ENCODE results near the gene SRA1. TPM values are rescaled to one million over a fixed set of nuclear protein-coding genes. Genes with fewer than 3 reads are reported as not detected.

The SRA1 gene
- total and polyA plus RNA-seq, 2 experiments from 2014 or later = 26.5 to 66.4 TPM

DNA sequence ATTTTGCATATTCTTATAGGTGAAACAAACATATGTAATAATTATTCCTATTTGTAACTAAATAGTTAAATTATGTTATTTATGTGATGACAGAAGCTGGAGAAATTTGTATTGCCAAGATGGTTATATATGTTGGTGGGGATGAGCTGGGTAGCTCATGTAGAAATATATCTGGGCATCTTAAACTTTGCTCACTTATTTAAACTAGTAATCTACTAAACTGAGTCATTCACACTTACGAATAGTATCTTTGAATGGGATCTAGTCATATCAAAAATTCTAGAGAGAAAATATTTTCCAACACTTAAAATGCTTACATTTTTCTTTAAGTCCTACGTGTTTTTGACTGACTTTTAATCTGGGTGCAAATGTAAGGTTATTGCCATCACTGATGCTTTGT, 54.4 kb downstream of the SRA1 start:
- 95% methylated on average over 2 of the region's 2 CpGs for WGBS (ENCODE audit: low lambda C conversion rate, missing lambda C conversion rate)
- no peak for DNase-seq (ENCODE audit: low spot score)

More for the DNA sequence above, 54.4 kb downstream of the SRA1 start:
- Histone ChIP-seq H3K9me3 (ENCODE audit: low read depth) (no peaks in the 10 kb centered on the region), H3K79me2 (no peaks in the 10 kb centered on the region), H3K9me2 (replicated peaks; ENCODE audit: insufficient read depth) (no peaks in the 10 kb centered on the region), H3K36me3 (replicated peaks; ENCODE audit: insufficient read depth, low read depth) (no peaks in the 10 kb centered on the region), H3K27ac (no peak overlapping the region), H3K4me1 (ENCODE audit: insufficient read depth) (no peaks in the 10 kb centered on the region), H2AFZ (no peak overlapping the region), H3K27me3 (no peaks in the 10 kb centered on the region), H4K20me1 (ENCODE audit: insufficient read depth, poor library complexity, severe bottlenecking) (no peaks in the 10 kb centered on the region), H3K4me2 (no peak overlapping the region), H3K4me3 (no peak overlapping the region)
- TF ChIP-seq EZH2phosphoT487 (IDR thresholded peaks at IDR 0.05; ENCODE audit: low read depth, severe bottlenecking, unreplicated experiment) (no peak), EZH2 (IDR thresholded peaks at IDR 0.05; ENCODE audit: borderline replicate concordance) (no peak)
- TF ChIP-seq, protein P1, sequence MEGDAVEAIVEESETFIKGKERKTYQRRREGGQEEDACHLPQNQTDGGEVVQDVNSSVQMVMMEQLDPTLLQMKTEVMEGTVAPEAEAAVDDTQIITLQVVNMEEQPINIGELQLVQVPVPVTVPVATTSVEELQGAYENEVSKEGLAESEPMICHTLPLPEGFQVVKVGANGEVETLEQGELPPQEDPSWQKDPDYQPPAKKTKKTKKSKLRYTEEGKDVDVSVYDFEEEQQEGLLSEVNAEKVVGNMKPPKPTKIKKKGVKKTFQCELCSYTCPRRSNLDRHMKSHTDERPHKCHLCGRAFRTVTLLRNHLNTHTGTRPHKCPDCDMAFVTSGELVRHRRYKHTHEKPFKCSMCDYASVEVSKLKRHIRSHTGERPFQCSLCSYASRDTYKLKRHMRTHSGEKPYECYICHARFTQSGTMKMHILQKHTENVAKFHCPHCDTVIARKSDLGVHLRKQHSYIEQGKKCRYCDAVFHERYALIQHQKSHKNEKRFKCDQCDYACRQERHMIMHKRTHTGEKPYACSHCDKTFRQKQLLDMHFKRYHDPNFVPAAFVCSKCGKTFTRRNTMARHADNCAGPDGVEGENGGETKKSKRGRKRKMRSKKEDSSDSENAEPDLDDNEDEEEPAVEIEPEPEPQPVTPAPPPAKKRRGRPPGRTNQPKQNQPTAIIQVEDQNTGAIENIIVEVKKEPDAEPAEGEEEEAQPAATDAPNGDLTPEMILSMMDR (IDR thresholded peaks at IDR 0.05; ENCODE audit: poor library complexity) = no peak

Small RNA genes within 50 kb of the gene (microRNA-seq; reads per million reads assigned to microRNA genes)
- not detected for gene MIR6831

Small RNA genes within 50 kb of the gene (small RNA-seq; reads per million reads assigned to genes)
- gene RF00279 (0.19 reads per million), gene RF00443 (not detected)

Other genes with a start within 250 kb of the SRA1 start
- gene HBEGF, start 210.9 kb downstream of the SRA1 start, total RNA-seq = 7.2 and 8.3 TPM in 2 replicates
- 6.7 and 7.9 TPM in 2 replicates for gene HBEGF, start 210.9 kb downstream of the SRA1 start, polyA plus RNA-seq
- gene SLC4A9, start 197.3 kb downstream of the SRA1 start, total RNA-seq = 0.07 TPM in 1 of 2 replicates, not detected in the other
- gene SLC4A9, start 197.3 kb downstream of the SRA1 start, polyA plus RNA-seq = 0.53 and 1.1 TPM in 2 replicates
- 70.7 and 78.9 TPM in 2 replicates for gene ANKHD1, start 155.6 kb downstream of the SRA1 start, total RNA-seq
- 53.6 and 84.4 TPM in 2 replicates for gene ANKHD1, start 155.6 kb downstream of the SRA1 start, polyA plus RNA-seq
- 2.7 and 3.5 TPM in 2 replicates for gene EIF4EBP3, start 9.8 kb downstream of the SRA1 start, total RNA-seq
- gene EIF4EBP3, start 9.8 kb downstream of the SRA1 start, polyA plus RNA-seq = 6.6 and 6.9 TPM in 2 replicates
- gene APBB3, start 7.1 kb upstream of the SRA1 start, total RNA-seq = 19.5 and 21.0 TPM in 2 replicates
- 41.5 and 51.5 TPM in 2 replicates for gene APBB3, start 7.1 kb upstream of the SRA1 start, polyA plus RNA-seq
- 29.2 and 34.1 TPM in 2 replicates for gene SLC35A4, start 7.4 kb upstream of the SRA1 start, total RNA-seq
- 70.4 and 81.0 TPM in 2 replicates for gene SLC35A4, start 7.4 kb upstream of the SRA1 start, polyA plus RNA-seq
- 0.84 and 2.3 TPM in 2 replicates for gene CD14, start 75.7 kb upstream of the SRA1 start, total RNA-seq
- gene CD14, start 75.7 kb upstream of the SRA1 start, polyA plus RNA-seq = 0.45 and 1.9 TPM in 2 replicates
- 10.0 and 25.8 TPM in 2 replicates for gene TMCO6, start 82.0 kb upstream of the SRA1 start, total RNA-seq
- gene TMCO6, start 82.0 kb upstream of the SRA1 start, polyA plus RNA-seq = 9.3 and 13.1 TPM in 2 replicates
- 82.7 and 82.9 TPM in 2 replicates for gene NDUFA2, start 90.2 kb upstream of the SRA1 start, total RNA-seq
- 161 and 182 TPM in 2 replicates for gene NDUFA2, start 90.2 kb upstream of the SRA1 start, polyA plus RNA-seq
- 68.7 and 72.2 TPM in 2 replicates for gene IK, start 90.4 kb upstream of the SRA1 start, total RNA-seq
- 75.0 and 83.2 TPM in 2 replicates for gene IK, start 90.4 kb upstream of the SRA1 start, polyA plus RNA-seq
- 21.2 and 21.4 TPM in 2 replicates for gene WDR55, start 107.4 kb upstream of the SRA1 start, total RNA-seq
- gene WDR55, start 107.4 kb upstream of the SRA1 start, polyA plus RNA-seq = 23.0 and 25.6 TPM in 2 replicates
- 0.36 and 1.3 TPM in 2 replicates for gene DND1, start 116.1 kb upstream of the SRA1 start, total RNA-seq
- 0.52 and 0.85 TPM in 2 replicates for gene DND1, start 116.1 kb upstream of the SRA1 start, polyA plus RNA-seq
- 40.0 and 41.1 TPM in 2 replicates for gene HARS1, start 133.9 kb upstream of the SRA1 start, total RNA-seq
- gene HARS1, start 133.9 kb upstream of the SRA1 start, polyA plus RNA-seq = 56.6 and 58.8 TPM in 2 replicates
- gene HARS2, start 134.0 kb upstream of the SRA1 start, total RNA-seq = 22.8 and 26.9 TPM in 2 replicates
- 28.6 and 32.3 TPM in 2 replicates for gene HARS2, start 134.0 kb upstream of the SRA1 start, polyA plus RNA-seq
- gene ZMAT2, start 143.0 kb upstream of the SRA1 start, total RNA-seq = 37.7 and 40.9 TPM in 2 replicates
- gene ZMAT2, start 143.0 kb upstream of the SRA1 start, polyA plus RNA-seq = 29.5 and 47.6 TPM in 2 replicates
- 0.04 TPM in 1 of 2 replicates, not detected in the other for gene PCDHA1, start 228.7 kb upstream of the SRA1 start, total RNA-seq
- not detected in 2 replicates for gene PCDHA1, start 228.7 kb upstream of the SRA1 start, polyA plus RNA-seq
- gene PCDHA2, start 237.4 kb upstream of the SRA1 start, total RNA-seq = 2.3 and 3.9 TPM in 2 replicates
- gene PCDHA2, start 237.4 kb upstream of the SRA1 start, polyA plus RNA-seq = 2.0 and 2.6 TPM in 2 replicates
- 0.84 and 1.1 TPM in 2 replicates for gene PCDHA3, start 243.6 kb upstream of the SRA1 start, total RNA-seq
- gene PCDHA3, start 243.6 kb upstream of the SRA1 start, polyA plus RNA-seq = 0.12 and 0.49 TPM in 2 replicates
- 25.2 and 30.0 TPM in 2 replicates for gene PCDHA4, start 249.6 kb upstream of the SRA1 start, total RNA-seq
- 9.1 and 12.3 TPM in 2 replicates for gene PCDHA4, start 249.6 kb upstream of the SRA1 start, polyA plus RNA-seq

Measured in hepatocyte (in vitro differentiated cells).